ENCODE results near the gene VRK1.
"Not testable (repeated sequence)": the region's sequence is repeated elsewhere in the genome, so short reads cannot be mapped to it uniquely, and the experiment has no call there.

- TF ChIP-seq POLR2A (IDR thresholded peaks at IDR 0.05; ENCODE audit: low read depth, low read length); CTCF (conservative IDR thresholded peaks at IDR 0.05; ENCODE audit: low read depth, low read length); RFX5 (IDR thresholded peaks at IDR 0.05; ENCODE audit: low read depth, low read length): not testable (repeated sequence)
These were observed 32.0 kb upstream of the VRK1 start for GRCh38 chr14:96765205-96765604.
